Tibial nerve (tissue), 4 donors: ENCODE data around the gene PSG7. TPM values are rescaled to one million over a fixed set of nuclear protein-coding genes. Genes with fewer than 3 reads are reported as not detected.
"Not testable (repeated sequence)": the region's sequence is repeated elsewhere in the genome, so short reads cannot be mapped to it uniquely, and the experiment has no call there.

Experiments
- DNase-seq, 2 donors: peaks; one replicate each; pipeline ENCODE4 v3.0.0-alpha.2; 2019; ENCODE audit warnings: low spot score in 2 of 2
- H3K27ac ChIP-seq, 4 donors: fragments of 200-600 bp; sonication (generic) in 3 of 4; one replicate each; pipeline ENCODE4 v1.5.1; 2017 to 2019; ENCODE audit warnings: mild to moderate bottlenecking in 1 of 4
- H3K27me3 ChIP-seq, 2 donors: fragments of 200-600 bp; sonication (generic) in 1 of 2; one replicate each; pipeline versions ENCODE4 v1.5.1 to v1.6.0; 2017 to 2019
- H3K36me3 ChIP-seq, 3 donors: fragments of 200-600 bp; sonication (generic); one replicate each; pipeline ENCODE4 v1.5.1; 2018 to 2019
- H3K4me1 ChIP-seq, 4 donors: fragments of 200-600 bp; sonication (generic) in 3 of 4; one replicate each; pipeline ENCODE4 v1.5.1; 2017 to 2019
- H3K4me3 ChIP-seq, 4 donors: fragments of 200-600 bp; sonication (generic) in 3 of 4; one replicate each; pipeline ENCODE4 v1.5.1; 2017 to 2019; ENCODE audit warnings: mild to moderate bottlenecking in 1 of 4, moderate library complexity in 1 of 4
- H3K9me3 ChIP-seq, 4 donors: fragments of 200-600 bp; sonication (generic) in 3 of 4; one replicate each; pipeline ENCODE4 v1.5.1; 2017 to 2019
- WGBS, 2 donors: methylation state at CpG; one replicate each; pipeline ENCODE4 v1.1.5; 2018; 5-methylcytosine and 5-hydroxymethylcytosine counted together
- total RNA-seq, 4 donors: library from RNA; depleted of rRNA; stranded (reverse); fragments of >200 nt; gene quantifications; one replicate each; pipeline ENCODE4 v1.1.0, GENCODE V29; 2016

Gene PSG7
- total RNA-seq, 4 donors from 2014 or later: not detected

- not testable (repeated sequence) for H3K27me3 ChIP-seq, H3K27ac ChIP-seq, H3K4me3 ChIP-seq, H3K9me3 ChIP-seq, DNase-seq, H3K4me1 ChIP-seq, H3K36me3 ChIP-seq
- WGBS, 2 donors: 81% methylated on average over 4 of the region's 4 CpGs
Observed at GRCh38 chr19:42874901-42875813, 61.9 kb downstream of the PSG7 start.

GRCh38 chr19:42874136-42874535 lies 62.9 kb downstream of the PSG7 start:
- H3K27me3 ChIP-seq, H3K27ac ChIP-seq, H3K4me3 ChIP-seq, H3K4me1 ChIP-seq, DNase-seq, H3K9me3 ChIP-seq, H3K36me3 ChIP-seq: not testable (repeated sequence)
- WGBS, 2 donors: 80 to 84% methylated on average over 3 of the region's 3 CpGs

Other genes with a start within 250 kb of the PSG7 start
- gene PSG3, start 196.7 kb downstream of the PSG7 start, total RNA-seq: not detected
- gene PSG8, start 171.5 kb downstream of the PSG7 start, total RNA-seq: not detected
- gene PSG1, start 57.5 kb downstream of the PSG7 start, total RNA-seq: not detected
- not detected for gene PSG6, start 19.3 kb downstream of the PSG7 start, total RNA-seq
- not detected for gene PSG11, start 89.3 kb upstream of the PSG7 start, total RNA-seq
- not detected for gene PSG2, start 145.5 kb upstream of the PSG7 start, total RNA-seq
- gene PSG5, start 249.3 kb upstream of the PSG7 start, total RNA-seq: not detected